NCI-H1092 (cell line): ENCODE data around the gene DNAJC1.

Experiments
- DNase-seq: peaks from one replicate; lab custom pipeline; 2025; lab: John Stamatoyannopoulos, UW

DNAJC1 gene

GRCh38 chr10:21758696-21759095 lies 244.8 kb downstream of the DNAJC1 start:
- no peak for DNase-seq

GRCh38 chr10:21758239-21758638 lies 245.3 kb downstream of the DNAJC1 start:
- DNase-seq: no peak

GRCh38 chr10:21757185-21757901 lies 246.2 kb downstream of the DNAJC1 start:
- DNase-seq: no peak

- DNase-seq: no peak
Observed at GRCh38 chr10:21756707-21757106, 246.8 kb downstream of the DNAJC1 start.

GRCh38 chr10:21754410-21755011 lies 249.0 kb downstream of the DNAJC1 start:
- no peak for DNase-seq

- DNase-seq: no peak
Observed at GRCh38 chr10:21753497-21754270, 249.8 kb downstream of the DNAJC1 start.

GRCh38 chr10:21751341-21752310 lies 251.9 kb downstream of the DNAJC1 start:
- no peak for DNase-seq

- DNase-seq: no peak
Observed at GRCh38 chr10:21750424-21750823, 253.1 kb downstream of the DNAJC1 start.

GRCh38 chr10:21749788-21750187 lies 253.7 kb downstream of the DNAJC1 start:
- DNase-seq: no peak

GRCh38 chr10:21747809-21748208 lies 255.7 kb downstream of the DNAJC1 start:
- no peak for DNase-seq

- DNase-seq: no peak
Observed at GRCh38 chr10:21746118-21746517, 257.4 kb downstream of the DNAJC1 start.

- DNase-seq: no peak
Observed at GRCh38 chr10:21744223-21744622, 259.3 kb downstream of the DNAJC1 start.

GRCh38 chr10:21742740-21743412 lies 260.7 kb downstream of the DNAJC1 start:
- no peak for DNase-seq

GRCh38 chr10:21740989-21741388 lies 262.5 kb downstream of the DNAJC1 start:
- no peak for DNase-seq

GRCh38 chr10:21737106-21737505 lies 266.4 kb downstream of the DNAJC1 start:
- no peak for DNase-seq

GRCh38 chr10:21733710-21734109 lies 269.8 kb downstream of the DNAJC1 start:
- DNase-seq: no peak

GRCh38 chr10:21732067-21732772 lies 271.3 kb downstream of the DNAJC1 start:
- DNase-seq: peak; percentile 23

GRCh38 chr10:21728618-21729017 lies 274.9 kb downstream of the DNAJC1 start:
- no peak for DNase-seq

GRCh38 chr10:21727452-21728168 lies 275.9 kb downstream of the DNAJC1 start:
- DNase-seq: no peak
